Measurements from ENCODE around the gene PAQR7.

DNA sequence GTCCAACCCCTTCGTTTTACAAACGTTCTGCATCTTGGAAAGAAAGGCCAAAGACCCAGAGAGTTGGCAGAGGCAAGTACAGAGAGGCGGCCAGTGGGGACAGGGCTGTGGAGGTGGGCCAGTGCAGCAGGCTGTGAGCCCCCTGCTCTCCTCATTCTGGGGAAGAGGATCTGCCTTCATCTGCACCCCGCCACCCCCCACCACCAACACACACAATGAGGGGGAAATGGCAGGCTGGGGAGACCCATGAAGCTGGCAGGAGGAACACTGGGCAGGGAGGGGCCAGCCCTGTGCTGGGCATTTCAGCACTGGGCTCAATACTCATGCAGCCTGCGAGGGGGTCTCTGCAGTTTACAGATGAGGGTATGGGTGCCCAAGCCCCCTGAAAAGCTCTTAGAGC is 16.1 kb upstream of the PAQR7 start:
- TF ChIP-seq POLR2A (IDR thresholded peaks at IDR 0.05; ENCODE audit: low read length) (no peak), GATA1 (IDR thresholded peaks at IDR 0.05; ENCODE audit: low read depth, low read length) (no peak)

Measured in erythroblast (primary cell).